Activated CD4-positive, alpha-beta T cell treated with anti-CD3 and anti-CD28 coated beads, Interleukin-2, Interleukin-6, amounts not matched to agents 100 ng/mL and 50 ng/mL, durations not matched to agents 16 hours and 8 hours (primary cell): ENCODE data around the gene SORBS2.

ENCODE experiments used
- DNase-seq: peaks from one replicate; pipeline ENCODE4 v3.0.0-alpha.2; 2020

SORBS2 gene

GRCh38 chr4:185834778-185835177, 22.8 kb upstream of the SORBS2 start:
- DNase-seq: no peak

GRCh38 chr4:185834088-185834487, 22.1 kb upstream of the SORBS2 start:
- DNase-seq: no peak

- no peak for DNase-seq
Observed at GRCh38 chr4:185833055-185833598, 21.1 kb upstream of the SORBS2 start.

- no peak for DNase-seq
Observed at GRCh38 chr4:185831125-185831815, 19.3 kb upstream of the SORBS2 start.

- no peak for DNase-seq
Observed at GRCh38 chr4:185830263-185830994, 18.4 kb upstream of the SORBS2 start.

- no peak for DNase-seq
Observed at GRCh38 chr4:185826381-185826780, 14.4 kb upstream of the SORBS2 start.

GRCh38 chr4:185825737-185826136, 13.7 kb upstream of the SORBS2 start:
- no peak for DNase-seq

GRCh38 chr4:185822791-185823190, 10.8 kb upstream of the SORBS2 start:
- no peak for DNase-seq

- DNase-seq: no peak
Observed at GRCh38 chr4:185821029-185821419, 9.0 kb upstream of the SORBS2 start.

GRCh38 chr4:185820146-185821028, 8.4 kb upstream of the SORBS2 start:
- DNase-seq: no peak

- no peak for DNase-seq
Observed at GRCh38 chr4:185819144-185819543, 7.2 kb upstream of the SORBS2 start.

GRCh38 chr4:185817403-185817818, 5.4 kb upstream of the SORBS2 start:
- no peak for DNase-seq

GRCh38 chr4:185813133-185813532, 1.1 kb upstream of the SORBS2 start:
- no peak for DNase-seq

- DNase-seq: no peak
Observed at GRCh38 chr4:185810746-185811508, 1.1 kb downstream of the SORBS2 start.

GRCh38 chr4:185809533-185810071, 2.4 kb downstream of the SORBS2 start:
- no peak for DNase-seq

GRCh38 chr4:185809121-185809520, 2.9 kb downstream of the SORBS2 start:
- no peak for DNase-seq

GRCh38 chr4:185805979-185806378, 6.0 kb downstream of the SORBS2 start:
- no peak for DNase-seq

- DNase-seq: no peak
Observed at GRCh38 chr4:185805262-185805802, 6.7 kb downstream of the SORBS2 start.

- DNase-seq: no peak
Observed at GRCh38 chr4:185803022-185803421, 9.0 kb downstream of the SORBS2 start.

GRCh38 chr4:185801471-185801870, 10.5 kb downstream of the SORBS2 start:
- no peak for DNase-seq

- DNase-seq: no peak
Observed at GRCh38 chr4:185800266-185800945, 11.6 kb downstream of the SORBS2 start.
